H9 (cell line): ENCODE measurements around the gene LY6G5C. TPM values are rescaled to one million over a fixed set of nuclear protein-coding genes. Genes with fewer than 3 reads are reported as not detected.

Source experiments
- DNase-seq: peaks from one replicate; pipeline ENCODE4 v3.0.0-alpha.2; 2017
- H2AFZ ChIP-seq: one replicate; pipeline ENCODE4 v1.6.1; 2013; ENCODE audit warnings: mild to moderate bottlenecking, low read length, control low read depth, moderate library complexity
- H2AK5ac ChIP-seq: 2 replicates; pipeline ENCODE4 v1.6.1; 2013; ENCODE audit warnings: low read length, control low read depth, mixed read lengths; ENCODE audit not compliant: insufficient read length
- H2BK120ac ChIP-seq: one replicate; pipeline ENCODE4 v1.6.1; 2013; ENCODE audit warnings: low read depth, mild to moderate bottlenecking, low read length, control low read depth, inconsistent platforms; ENCODE audit not compliant: poor library complexity, severe bottlenecking
- H2BK12ac ChIP-seq: 2 replicates; pipeline ENCODE4 v1.6.1; 2013; ENCODE audit warnings: low read length, control low read depth, mixed read lengths, low read depth; ENCODE audit not compliant: insufficient read length
- H2BK15ac ChIP-seq: 2 replicates; pipeline ENCODE4 v1.6.1; 2013; ENCODE audit warnings: low read depth, low read length, control low read depth
- H2BK20ac ChIP-seq: one replicate; pipeline ENCODE4 v1.6.1; 2013; ENCODE audit warnings: low read depth, mild to moderate bottlenecking, low read length, control low read depth, inconsistent platforms; ENCODE audit not compliant: poor library complexity, severe bottlenecking
- H2BK5ac ChIP-seq: 2 replicates; pipeline ENCODE4 v1.6.1; 2013; ENCODE audit warnings: low read length, control low read depth, mixed read lengths; ENCODE audit not compliant: insufficient read length
- H3K14ac ChIP-seq: 2 replicates; pipeline ENCODE4 v1.6.1; 2013; ENCODE audit warnings: low read length, control low read depth; ENCODE audit not compliant: insufficient read depth
- H3K18ac ChIP-seq: 2 replicates; pipeline ENCODE4 v1.6.1; 2013; ENCODE audit warnings: low read depth, mild to moderate bottlenecking, mixed read lengths, low read length, control low read depth; ENCODE audit not compliant: insufficient read length
- H3K23ac ChIP-seq: 2 replicates; pipeline ENCODE4 v1.6.1; 2013; ENCODE audit warnings: low read length, control low read depth, mixed read lengths, low read depth; ENCODE audit not compliant: insufficient read length
- H3K23me2 ChIP-seq: 2 replicates; pipeline ENCODE4 v1.6.1; 2013; ENCODE audit warnings: low read depth, mild to moderate bottlenecking, mixed read lengths, low read length, control low read depth; ENCODE audit not compliant: insufficient read length, poor library complexity, severe bottlenecking
- H3K27ac ChIP-seq: 2 replicates; pipeline ENCODE4 v1.5.1; 2013; ENCODE audit warnings: low read length, control low read depth, mixed read lengths, low read depth; ENCODE audit not compliant: insufficient read length
- H3K27me3 ChIP-seq: 2 replicates; pipeline ENCODE4 v1.6.1; 2013; ENCODE audit warnings: low read length, control low read depth, inconsistent platforms; ENCODE audit not compliant: insufficient read depth
- H3K4ac ChIP-seq: 2 replicates; pipeline ENCODE4 v1.6.1; 2013; ENCODE audit warnings: low read depth, mild to moderate bottlenecking, control low read depth, inconsistent platforms, low read length, moderate library complexity
- H3K4me1 ChIP-seq: 2 replicates; pipeline ENCODE4 v1.6.1; 2013; ENCODE audit warnings: low read length, control low read depth, inconsistent platforms; ENCODE audit not compliant: insufficient read depth
- H3K4me2 ChIP-seq: 2 replicates; pipeline ENCODE4 v1.6.1; 2013; ENCODE audit warnings: low read length, control low read depth, mixed read lengths; ENCODE audit not compliant: insufficient read length, insufficient read depth
- H3K56ac ChIP-seq: 2 replicates; pipeline ENCODE4 v1.6.1; 2013; ENCODE audit warnings: low read depth, mild to moderate bottlenecking, mixed read lengths, low read length, control low read depth; ENCODE audit not compliant: insufficient read length
- H3K79me1 ChIP-seq: 2 replicates; pipeline ENCODE4 v1.6.1; 2013; ENCODE audit warnings: low read depth, mild to moderate bottlenecking, moderate library complexity, low read length, control low read depth, inconsistent platforms; ENCODE audit not compliant: insufficient read depth, poor library complexity, severe bottlenecking
- H3K79me2 ChIP-seq: 2 replicates; pipeline ENCODE4 v1.6.1; 2013; ENCODE audit warnings: low read length, control low read depth, inconsistent platforms; ENCODE audit not compliant: insufficient read depth
- H3K9ac ChIP-seq: 2 replicates; pipeline ENCODE4 v1.6.1; 2013; ENCODE audit warnings: low read length, control low read depth, mixed read lengths; ENCODE audit not compliant: insufficient read length; ENCODE audit errors: extremely low read depth
- H3K9me3 ChIP-seq: one replicate; pipeline ENCODE4 v1.6.1; 2013; ENCODE audit warnings: low read depth, low read length, inconsistent platforms; ENCODE audit not compliant: control insufficient read depth
- H3T11ph ChIP-seq: one replicate; pipeline ENCODE4 v1.6.1; 2013; ENCODE audit warnings: mild to moderate bottlenecking, low read length, control low read depth, inconsistent platforms
- H4K20me1 ChIP-seq: one replicate; pipeline ENCODE4 v1.6.1; 2013; ENCODE audit not compliant: control insufficient read depth, insufficient read length, insufficient read depth
- H4K5ac ChIP-seq: 2 replicates; pipeline ENCODE4 v1.6.1; 2013; ENCODE audit warnings: low read depth, mild to moderate bottlenecking, mixed read lengths, low read length, control low read depth; ENCODE audit not compliant: insufficient read length
- H4K8ac ChIP-seq: replicated peaks from 2 replicates; pipeline ENCODE4 v1.6.1; 2013; ENCODE audit warnings: low read length, control low read depth, mixed read lengths, low read depth; ENCODE audit not compliant: insufficient read length
- H4K91ac ChIP-seq: 2 replicates; pipeline ENCODE4 v1.6.1; 2013; ENCODE audit warnings: low read depth, mild to moderate bottlenecking, moderate library complexity, mixed read lengths, low read length, control low read depth; ENCODE audit not compliant: insufficient read length
- H3K27ac Mint-ChIP-seq, 3 experiments: 2 replicates in 2 of 3; 3 replicates in 1 of 3; pipeline ENCODE4 v1.8.0; 2020 to 2021; ENCODE audit warnings: mixed read lengths in 3 of 3, mild to moderate bottlenecking in 1 of 3, moderate library complexity in 1 of 3
- H3K27me3 Mint-ChIP-seq: 2 replicates; pipeline ENCODE4 v1.8.0; 2021; ENCODE audit warnings: low read depth, mild to moderate bottlenecking, moderate library complexity, mixed read lengths
- H3K36me3 Mint-ChIP-seq, 3 experiments: 2 replicates in 2 of 3; 3 replicates in 1 of 3; pipeline ENCODE4 v1.8.0; 2020 to 2021; ENCODE audit warnings: low read depth in 3 of 3, mixed read lengths in 3 of 3; ENCODE audit not compliant: insufficient read depth in 1 of 3
- H3K4me1 Mint-ChIP-seq, 2 experiments: 2 replicates each; pipeline ENCODE4 v1.8.0; 2020; ENCODE audit warnings: mixed read lengths in 2 of 2
- H3K4me3 Mint-ChIP-seq, 2 experiments: 2 replicates in 1 of 2; 3 replicates in 1 of 2; pipeline ENCODE4 v1.8.0; 2020 to 2021; ENCODE audit warnings: mild to moderate bottlenecking in 2 of 2, mixed read lengths in 2 of 2, moderate library complexity in 1 of 2
- H3K9me3 Mint-ChIP-seq, 2 experiments: 2 replicates in 1 of 2; 3 replicates in 1 of 2; pipeline ENCODE4 v1.8.0; 2020; ENCODE audit warnings: mild to moderate bottlenecking in 2 of 2, mixed read lengths in 2 of 2, moderate library complexity in 1 of 2
- WGBS: extraction: QIAGEN DNeasy Blood & Tissue Kit; methylation state at CpG from one replicate; pipeline ENCODE4 v1.1.7; 2013; ENCODE audit warnings: missing lambda C conversion rate, low lambda C conversion rate, mixed read lengths; ENCODE audit not compliant: insufficient read length; ENCODE audit errors: extremely low coverage; 5-methylcytosine and 5-hydroxymethylcytosine counted together
- total RNA-seq: library from RNA; stranded (reverse); gene quantifications from 2 replicates; pipeline ENCODE4 v1.2.1, GENCODE V29; 2021
- TF ChIP-seq, protein P1 (sequence below): fragments of 200-600 bp; sonication (generic); conservative IDR thresholded peaks from 3 replicates; pipeline ENCODE4 v1.8.0; 2021; ENCODE audit warnings: antibody characterized with exemption, mild to moderate bottlenecking

Gene LY6G5C
- total RNA-seq, 1 experiment from 2014 or later = 2.2 TPM

DNA sequence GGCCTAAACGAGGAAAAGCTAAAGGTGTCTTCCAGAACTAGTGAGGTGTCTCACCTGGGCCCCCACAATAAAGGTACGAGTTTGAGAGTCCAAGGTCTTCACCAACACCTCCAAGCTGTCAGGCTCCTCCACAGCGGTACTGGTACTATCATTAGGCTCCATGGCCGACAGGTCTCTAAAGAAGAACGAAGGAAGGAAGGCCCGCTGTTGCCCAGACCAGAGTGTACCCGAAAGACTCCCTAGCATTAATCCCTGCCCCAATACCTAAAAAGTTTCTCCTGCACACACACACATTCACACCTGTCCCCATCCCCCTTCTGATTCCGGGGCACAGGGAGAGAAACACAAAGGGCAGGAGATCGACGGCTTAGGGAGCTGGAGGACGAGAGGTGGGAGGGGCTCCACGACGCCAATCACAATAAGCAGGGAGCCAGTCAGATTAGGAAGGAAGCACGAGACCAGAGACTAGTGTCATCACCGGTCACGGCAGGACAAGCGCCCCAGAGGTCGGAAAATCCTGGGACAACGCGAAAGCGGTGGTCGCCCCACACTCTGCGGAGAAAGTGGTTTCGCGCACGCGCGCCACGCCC lies 29.2 kb downstream of the LY6G5C start:
- Histone ChIP-seq H3K4ac (no peak overlapping the region), H3K9ac (peak overlapping the region; percentile 45), H3K4me1 (no peaks in the 10 kb centered on the region), H3K27ac (peak overlapping the region; percentile 84), H3K23me2 (peaks cover 11% of the 10 kb centered on the region), H3K79me1 (peaks cover 7% of the 10 kb centered on the region), H3K9me3 (no peaks in the 10 kb centered on the region), H4K8ac (no peak overlapping the region), H3K4me2 (peak overlapping the region; percentile 66), H3K79me2 (peaks cover 9% of the 10 kb centered on the region; the same call in 1 of the 2 replicates), H2AK5ac (no peak overlapping the region), H3K18ac (peak overlapping the region; percentile 87), H4K91ac (no peak overlapping the region), H2AFZ (no peak overlapping the region), H2BK15ac (no peak overlapping the region), H4K20me1 (no peaks in the 10 kb centered on the region), H4K5ac (no peak overlapping the region), H2BK12ac (no peak overlapping the region), H3K56ac (no peak overlapping the region), H3K23ac (no peak overlapping the region), H2BK5ac (no peak overlapping the region), H3K14ac (peak overlapping the region; percentile 82), H2BK120ac (no peak overlapping the region), H3T11ph (no peak overlapping the region), H3K27me3 (no peaks in the 10 kb centered on the region), H2BK20ac (no peak overlapping the region)
- H3K4me3 Mint-ChIP-seq = peak overlapping the region; percentile 83 to 95
- no CpG with 5 or more reads among the region's 29 CpGs for WGBS
- H3K27me3 Mint-ChIP-seq = no peaks in the 10 kb centered on the region
- H3K36me3 Mint-ChIP-seq = peaks cover 35 to 55% (median 48%) of the 10 kb centered on the region in 3 experiments
- H3K27ac Mint-ChIP-seq = peak overlapping the region; percentile 94 to 100 (median 100)
- DNase-seq = peak; percentile 89
- TF ChIP-seq, protein P1, sequence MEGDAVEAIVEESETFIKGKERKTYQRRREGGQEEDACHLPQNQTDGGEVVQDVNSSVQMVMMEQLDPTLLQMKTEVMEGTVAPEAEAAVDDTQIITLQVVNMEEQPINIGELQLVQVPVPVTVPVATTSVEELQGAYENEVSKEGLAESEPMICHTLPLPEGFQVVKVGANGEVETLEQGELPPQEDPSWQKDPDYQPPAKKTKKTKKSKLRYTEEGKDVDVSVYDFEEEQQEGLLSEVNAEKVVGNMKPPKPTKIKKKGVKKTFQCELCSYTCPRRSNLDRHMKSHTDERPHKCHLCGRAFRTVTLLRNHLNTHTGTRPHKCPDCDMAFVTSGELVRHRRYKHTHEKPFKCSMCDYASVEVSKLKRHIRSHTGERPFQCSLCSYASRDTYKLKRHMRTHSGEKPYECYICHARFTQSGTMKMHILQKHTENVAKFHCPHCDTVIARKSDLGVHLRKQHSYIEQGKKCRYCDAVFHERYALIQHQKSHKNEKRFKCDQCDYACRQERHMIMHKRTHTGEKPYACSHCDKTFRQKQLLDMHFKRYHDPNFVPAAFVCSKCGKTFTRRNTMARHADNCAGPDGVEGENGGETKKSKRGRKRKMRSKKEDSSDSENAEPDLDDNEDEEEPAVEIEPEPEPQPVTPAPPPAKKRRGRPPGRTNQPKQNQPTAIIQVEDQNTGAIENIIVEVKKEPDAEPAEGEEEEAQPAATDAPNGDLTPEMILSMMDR = no peak
- no peaks in the 10 kb centered on the region for H3K9me3 Mint-ChIP-seq
- H3K4me1 Mint-ChIP-seq = peaks cover 8 to 20% of the 10 kb centered on the region in 2 experiments
